Prostate gland (tissue), 2 donors: ENCODE data around the gene LAD1.

Experiments used
- CTCF ChIP-seq, 4 experiments: fragments of 200-600 bp in 2 of 4; fragments of 450-650 bp in 2 of 4; sonication (generic) in 2 of 4; IDR thresholded peaks; 1 replicate in 3 of 4; 2 replicates in 1 of 4; pipeline ENCODE4 v1.5.1; 2016 to 2019; ENCODE audit warnings: antibody characterized with exemption in 4 of 4, mild to moderate bottlenecking in 2 of 4, moderate library complexity in 2 of 4
- POLR2A ChIP-seq: fragments of 450-650 bp; IDR thresholded peaks from one replicate; pipeline ENCODE4 v1.6.1; 2016; ENCODE audit warnings: antibody characterized with exemption, mild to moderate bottlenecking
- POLR2AphosphoS5 ChIP-seq: sonication (generic); formaldehyde crosslinking; IDR thresholded peaks from one replicate; pipeline ENCODE4 v1.6.1; 2017; ENCODE audit warnings: antibody characterized with exemption

- TF ChIP-seq CTCF (IDR thresholded peaks at IDR 0.05) (no peak), POLR2A (no peak), POLR2AphosphoS5 (no peak)
Measured at GRCh38 chr1:201418461-201418860, 19.3 kb upstream of the LAD1 start.
